RWPE2 (cell line): Measurements from ENCODE around the gene RALGPS2.

Experiments used
- ATAC-seq: fragments of 200-7000 bp; cut with Tn5 transposase; 3 replicates; pipeline ENCODE4 v1.9.1; 2021; ENCODE audit warnings: low read depth
- DNase-seq: peaks from one replicate; pipeline ENCODE4 v3.0.0-alpha.2; 2020; ENCODE audit warnings: low spot score
- H3K27ac ChIP-seq: fragments of 450-650 bp; 2 replicates; pipeline ENCODE4 v1.5.1; 2017; ENCODE audit warnings: mild to moderate bottlenecking; ENCODE audit not compliant: poor library complexity, severe bottlenecking
- H3K27me3 ChIP-seq: fragments of 250-450 bp; sonication (Bioruptor Pico); 2 replicates; pipeline ENCODE4 v1.5.1; 2021; ENCODE audit warnings: mild to moderate bottlenecking, moderate library complexity; ENCODE audit not compliant: insufficient read depth, poor library complexity, severe bottlenecking
- H3K36me3 ChIP-seq: fragments of 250-450 bp; sonication (Bioruptor Pico); 2 replicates; pipeline ENCODE4 v1.5.1; 2020; ENCODE audit warnings: low read depth, mild to moderate bottlenecking, moderate library complexity
- H3K4me1 ChIP-seq: fragments of 250-450 bp; sonication (Bioruptor Pico); 2 replicates; pipeline ENCODE4 v1.5.1; 2021; ENCODE audit warnings: mild to moderate bottlenecking, moderate library complexity; ENCODE audit not compliant: insufficient read depth, poor library complexity, severe bottlenecking
- H3K4me3 ChIP-seq: fragments of 250-450 bp; sonication (Bioruptor Pico); 2 replicates; pipeline ENCODE4 v1.5.1; 2021; ENCODE audit warnings: mild to moderate bottlenecking, moderate library complexity; ENCODE audit not compliant: severe bottlenecking
- H3K9me3 ChIP-seq: fragments of 250-450 bp; sonication (Bioruptor Pico); 2 replicates; pipeline ENCODE4 v1.5.1; 2021; ENCODE audit warnings: mild to moderate bottlenecking, moderate library complexity; ENCODE audit not compliant: severe bottlenecking
- TF ChIP-seq, protein P1 (sequence below): fragments of 450-650 bp; IDR thresholded peaks from one replicate; pipeline ENCODE4 v1.5.1; 2017; ENCODE audit warnings: mild to moderate bottlenecking, moderate library complexity; ENCODE audit not compliant: poor library complexity, severe bottlenecking

RALGPS2 gene

DNA sequence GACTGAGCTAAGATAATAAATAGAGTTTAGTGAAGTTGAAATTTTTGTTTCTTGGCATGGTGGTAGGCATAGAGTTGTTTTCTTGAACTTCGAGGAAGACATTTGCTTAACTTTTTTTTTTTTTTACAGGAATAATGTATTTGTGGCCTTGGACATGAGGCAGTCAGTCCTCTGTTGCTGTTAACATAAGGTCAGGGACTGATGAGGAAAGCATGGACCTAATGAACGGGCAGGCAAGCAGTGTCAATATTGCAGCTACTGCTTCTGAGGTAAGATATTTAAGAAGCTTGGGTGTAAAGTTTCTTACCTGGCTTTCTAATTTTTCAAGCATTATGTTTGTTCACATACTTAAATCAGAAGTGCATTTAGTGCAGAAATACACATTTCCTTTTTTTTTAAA, 51.5 kb downstream of the RALGPS2 start:
- Histone ChIP-seq H3K27me3 (peaks cover 4% of the 10 kb centered on the region), H3K4me3 (no peak overlapping the region), H3K4me1 (no peaks in the 10 kb centered on the region), H3K9me3 (no peaks in the 10 kb centered on the region), H3K27ac (no peak overlapping the region), H3K36me3 (no peaks in the 10 kb centered on the region; the same call in 1 of the 2 replicates)
- ATAC-seq (no peak), DNase-seq (no peak)
- TF ChIP-seq, protein P1, sequence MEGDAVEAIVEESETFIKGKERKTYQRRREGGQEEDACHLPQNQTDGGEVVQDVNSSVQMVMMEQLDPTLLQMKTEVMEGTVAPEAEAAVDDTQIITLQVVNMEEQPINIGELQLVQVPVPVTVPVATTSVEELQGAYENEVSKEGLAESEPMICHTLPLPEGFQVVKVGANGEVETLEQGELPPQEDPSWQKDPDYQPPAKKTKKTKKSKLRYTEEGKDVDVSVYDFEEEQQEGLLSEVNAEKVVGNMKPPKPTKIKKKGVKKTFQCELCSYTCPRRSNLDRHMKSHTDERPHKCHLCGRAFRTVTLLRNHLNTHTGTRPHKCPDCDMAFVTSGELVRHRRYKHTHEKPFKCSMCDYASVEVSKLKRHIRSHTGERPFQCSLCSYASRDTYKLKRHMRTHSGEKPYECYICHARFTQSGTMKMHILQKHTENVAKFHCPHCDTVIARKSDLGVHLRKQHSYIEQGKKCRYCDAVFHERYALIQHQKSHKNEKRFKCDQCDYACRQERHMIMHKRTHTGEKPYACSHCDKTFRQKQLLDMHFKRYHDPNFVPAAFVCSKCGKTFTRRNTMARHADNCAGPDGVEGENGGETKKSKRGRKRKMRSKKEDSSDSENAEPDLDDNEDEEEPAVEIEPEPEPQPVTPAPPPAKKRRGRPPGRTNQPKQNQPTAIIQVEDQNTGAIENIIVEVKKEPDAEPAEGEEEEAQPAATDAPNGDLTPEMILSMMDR, result no peak

GRCh38 chr1:178781533-178782330, 56.7 kb downstream of the RALGPS2 start:
- Histone ChIP-seq H3K27ac (no peak overlapping the region), H3K36me3 (peaks cover 4% of the 10 kb centered on the region; the same call in 1 of the 2 replicates), H3K4me1 (no peaks in the 10 kb centered on the region), H3K9me3 (no peaks in the 10 kb centered on the region), H3K27me3 (no peaks in the 10 kb centered on the region), H3K4me3 (no peak overlapping the region)
- DNase-seq (no peak), ATAC-seq (no peak)
- TF ChIP-seq, protein P1, result no peak

GRCh38 chr1:178784131-178784536, 59.1 kb downstream of the RALGPS2 start:
- Histone ChIP-seq H3K27me3 (no peaks in the 10 kb centered on the region), H3K9me3 (no peaks in the 10 kb centered on the region), H3K4me3 (no peak overlapping the region), H3K36me3 (0 out of 2 replicates have a peak, but pooled peaks cover 4% of the 10 kb centered on the region), H3K4me1 (no peaks in the 10 kb centered on the region), H3K27ac (no peak overlapping the region)
- no peak for ATAC-seq
- TF ChIP-seq, protein P1, result no peak
- no peak for DNase-seq

GRCh38 chr1:178792394-178792793, 67.3 kb downstream of the RALGPS2 start:
- Histone ChIP-seq H3K27ac (no peak overlapping the region), H3K9me3 (no peaks in the 10 kb centered on the region), H3K4me3 (no peak overlapping the region), H3K4me1 (no peaks in the 10 kb centered on the region), H3K36me3 (no peaks in the 10 kb centered on the region), H3K27me3 (no peaks in the 10 kb centered on the region)
- DNase-seq (no peak), ATAC-seq (no peak)
- TF ChIP-seq, protein P1, result no peak

DNA sequence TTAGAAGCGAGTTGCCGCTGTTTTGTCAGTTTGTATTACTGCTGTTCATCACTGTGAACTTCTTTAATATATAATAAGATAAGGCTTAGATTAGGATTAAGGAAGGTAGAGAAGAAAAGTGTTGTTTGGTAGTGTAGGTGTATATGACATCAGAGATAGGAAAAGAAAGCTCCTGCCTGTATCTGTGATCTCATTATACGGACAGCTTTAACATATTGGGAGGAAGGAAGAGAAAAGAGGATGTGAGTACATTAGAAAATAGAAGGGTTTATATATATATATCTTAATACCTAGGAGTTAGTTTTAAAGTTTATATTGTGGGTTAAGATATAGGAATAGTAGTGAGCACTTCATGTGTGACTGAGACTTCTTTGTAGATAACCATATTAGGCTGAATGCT, 71.0 kb downstream of the RALGPS2 start:
- H3K36me3 ChIP-seq, result no peaks in the 10 kb centered on the region

More for the DNA sequence above, 71.0 kb downstream of the RALGPS2 start:
- TF ChIP-seq, protein P1, result no peak
- no peak overlapping the region for H3K27ac ChIP-seq
- no peak overlapping the region for H3K4me3 ChIP-seq
- no peaks in the 10 kb centered on the region for H3K27me3 ChIP-seq
- no peaks in the 10 kb centered on the region for H3K4me1 ChIP-seq
- DNase-seq (no peak), ATAC-seq (no peak)
- H3K9me3 ChIP-seq, result no peaks in the 10 kb centered on the region
